Measurements from ENCODE around the gene SLC43A2. TPM values are rescaled to one million over a fixed set of nuclear protein-coding genes. Genes with fewer than 3 reads are reported as not detected.

The SLC43A2 gene
- total and polyA plus RNA-seq, 10 of the 15 experiments (the other 5 are each of a cell fraction or from before 2014, with no cell fraction given), result 0.03 to 14.0 (median 5.3) TPM

DNA sequence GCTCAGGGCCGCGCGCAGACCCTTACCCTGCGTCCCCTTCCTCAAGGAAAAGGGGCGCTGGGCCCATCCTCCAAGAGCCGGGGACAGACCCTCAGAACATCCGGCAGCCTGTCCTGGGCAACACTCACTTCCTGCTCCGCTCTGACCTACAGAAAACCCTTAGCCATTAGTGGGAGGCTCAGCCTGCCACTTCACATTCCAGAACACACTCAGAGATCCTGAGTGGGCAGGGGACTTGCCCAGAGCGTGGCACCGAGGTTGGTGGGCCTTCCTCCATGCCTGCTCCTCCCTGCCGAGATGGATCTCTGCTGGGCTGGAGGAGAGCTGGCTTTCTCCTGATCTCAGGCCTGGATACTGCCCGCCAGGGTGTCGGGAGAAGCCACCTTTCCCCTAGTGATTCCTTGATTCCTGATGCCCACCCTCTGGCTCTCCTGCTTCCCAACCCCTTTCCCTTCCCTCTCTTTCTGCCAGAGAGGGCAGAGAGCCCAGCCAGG is 15.4 kb upstream of the SLC43A2 start (continued):
- TF ChIP-seq, protein P1, sequence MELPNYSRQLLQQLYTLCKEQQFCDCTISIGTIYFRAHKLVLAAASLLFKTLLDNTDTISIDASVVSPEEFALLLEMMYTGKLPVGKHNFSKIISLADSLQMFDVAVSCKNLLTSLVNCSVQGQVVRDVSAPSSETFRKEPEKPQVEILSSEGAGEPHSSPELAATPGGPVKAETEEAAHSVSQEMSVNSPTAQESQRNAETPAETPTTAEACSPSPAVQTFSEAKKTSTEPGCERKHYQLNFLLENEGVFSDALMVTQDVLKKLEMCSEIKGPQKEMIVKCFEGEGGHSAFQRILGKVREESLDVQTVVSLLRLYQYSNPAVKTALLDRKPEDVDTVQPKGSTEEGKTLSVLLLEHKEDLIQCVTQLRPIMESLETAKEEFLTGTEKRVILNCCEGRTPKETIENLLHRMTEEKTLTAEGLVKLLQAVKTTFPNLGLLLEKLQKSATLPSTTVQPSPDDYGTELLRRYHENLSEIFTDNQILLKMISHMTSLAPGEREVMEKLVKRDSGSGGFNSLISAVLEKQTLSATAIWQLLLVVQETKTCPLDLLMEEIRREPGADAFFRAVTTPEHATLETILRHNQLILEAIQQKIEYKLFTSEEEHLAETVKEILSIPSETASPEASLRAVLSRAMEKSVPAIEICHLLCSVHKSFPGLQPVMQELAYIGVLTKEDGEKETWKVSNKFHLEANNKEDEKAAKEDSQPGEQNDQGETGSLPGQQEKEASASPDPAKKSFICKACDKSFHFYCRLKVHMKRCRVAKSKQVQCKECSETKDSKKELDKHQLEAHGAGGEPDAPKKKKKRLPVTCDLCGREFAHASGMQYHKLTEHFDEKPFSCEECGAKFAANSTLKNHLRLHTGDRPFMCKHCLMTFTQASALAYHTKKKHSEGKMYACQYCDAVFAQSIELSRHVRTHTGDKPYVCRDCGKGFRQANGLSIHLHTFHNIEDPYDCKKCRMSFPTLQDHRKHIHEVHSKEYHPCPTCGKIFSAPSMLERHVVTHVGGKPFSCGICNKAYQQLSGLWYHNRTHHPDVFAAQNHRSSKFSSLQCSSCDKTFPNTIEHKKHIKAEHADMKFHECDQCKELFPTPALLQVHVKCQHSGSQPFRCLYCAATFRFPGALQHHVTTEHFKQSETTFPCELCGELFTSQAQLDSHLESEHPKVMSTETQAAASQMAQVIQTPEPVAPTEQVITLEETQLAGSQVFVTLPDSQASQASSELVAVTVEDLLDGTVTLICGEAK (IDR thresholded peaks at IDR 0.05; ENCODE audit: borderline replicate concordance), result 0 out of 2 replicates have a peak, but pooled peaks have one; percentile 35
- TF ChIP-seq SPI1 (IDR thresholded peaks at IDR 0.05; ENCODE audit: borderline replicate concordance, insufficient read depth, low read depth, low read length) (peak; percentile 11; the same call in 1 of the 2 replicates), CEBPB (IDR thresholded peaks at IDR 0.05; ENCODE audit: borderline replicate concordance in 1 of 2, low read depth in 2 of 2, low read length in 2 of 2) (0 out of 4 replicates have a peak, but pooled peaks of 1 of the 2 experiments have one; percentile 6), CHD4 (IDR thresholded peaks at IDR 0.05) (no peak)
- TF ChIP-seq, protein P2, sequence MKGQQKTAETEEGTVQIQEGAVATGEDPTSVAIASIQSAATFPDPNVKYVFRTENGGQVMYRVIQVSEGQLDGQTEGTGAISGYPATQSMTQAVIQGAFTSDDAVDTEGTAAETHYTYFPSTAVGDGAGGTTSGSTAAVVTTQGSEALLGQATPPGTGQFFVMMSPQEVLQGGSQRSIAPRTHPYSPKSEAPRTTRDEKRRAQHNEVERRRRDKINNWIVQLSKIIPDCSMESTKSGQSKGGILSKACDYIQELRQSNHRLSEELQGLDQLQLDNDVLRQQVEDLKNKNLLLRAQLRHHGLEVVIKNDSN (IDR thresholded peaks at IDR 0.05; ENCODE audit: borderline replicate concordance, extremely low read length, insufficient read depth, low read depth, low read length), result no peak

All from GM12878 (cell line).